Lower leg skin (tissue), 3 donors: ENCODE data around the gene FCGR3A.
"Not testable (repeated sequence)": the region's sequence is repeated elsewhere in the genome, so short reads cannot be mapped to it uniquely, and the experiment has no call there.

Source experiments
- CTCF ChIP-seq, 3 donors: fragments of 450-650 bp; IDR thresholded peaks; one replicate each; pipeline ENCODE4 v1.5.1; 2016; ENCODE audit warnings: antibody characterized with exemption in 3 of 3, mild to moderate bottlenecking in 3 of 3, moderate library complexity in 2 of 3
- POLR2A ChIP-seq, 2 donors: fragments of 450-650 bp; IDR thresholded peaks; one replicate each; pipeline ENCODE4 v1.6.1; 2016 to 2017; ENCODE audit warnings: antibody characterized with exemption in 2 of 2, mild to moderate bottlenecking in 1 of 2, moderate library complexity in 1 of 2

GRCh38 chr1:161595583-161595982 is 46.0 kb upstream of the FCGR3A start:
- TF ChIP-seq CTCF, POLR2A (IDR thresholded peaks at IDR 0.05): not testable (repeated sequence)
